GM19240 (cell line): ENCODE data around the gene DAZAP1.

Experiments used
- DNase-seq: peaks from one replicate; pipeline ENCODE4 v3.0.0; 2011; ENCODE audit warnings: low spot score; ENCODE audit not compliant: insufficient read length

Gene DAZAP1

DNA sequence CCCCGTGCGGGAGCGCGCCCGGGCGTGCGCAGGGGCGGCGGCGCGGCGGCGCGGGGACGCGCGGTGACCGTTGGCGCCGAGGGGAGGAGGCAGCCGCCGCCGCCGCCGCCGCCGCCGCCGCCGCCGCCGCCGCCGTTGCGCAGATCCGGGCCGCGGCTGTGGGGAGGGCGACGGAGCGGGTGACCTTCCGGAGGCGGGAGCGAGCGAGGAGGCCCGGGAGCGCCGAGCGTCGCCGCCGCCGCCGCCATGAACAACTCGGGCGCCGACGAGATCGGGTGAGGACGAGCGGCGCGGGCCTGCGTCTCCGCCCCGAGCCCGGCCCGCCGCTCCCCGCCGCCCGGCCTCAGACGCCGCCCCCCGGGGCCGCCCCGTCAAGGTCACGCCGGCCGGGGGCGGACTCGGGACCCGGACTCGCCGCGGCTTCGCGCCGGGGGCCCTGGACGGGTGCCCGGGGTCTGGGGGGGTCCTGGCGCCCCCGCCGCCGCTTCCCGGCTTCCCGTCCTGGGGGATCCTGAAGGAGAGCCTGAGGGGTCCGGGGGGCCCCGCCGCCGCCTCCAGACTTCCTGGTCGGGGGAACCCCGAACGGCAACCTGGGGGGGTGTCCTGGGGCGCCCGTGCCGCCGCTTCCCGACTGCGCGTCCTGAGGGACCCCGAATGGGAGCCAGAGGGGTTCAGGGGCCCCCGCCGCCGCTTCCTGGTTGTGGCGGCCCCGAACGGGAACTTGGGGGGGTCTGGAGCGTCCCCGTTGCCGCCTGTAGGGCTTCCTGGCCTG, at the start of gene DAZAP1:
TSS of gene DAZAP1 (plus strand) at position 59 of the 772 bp plus-strand sequence. CDS start at position 247, 188 bp downstream.
- DNase-seq, result no peak

- DNase-seq, result no peak
Observed at GRCh38 chr19:1360126-1360817, 47.1 kb upstream of the DAZAP1 start.

GRCh38 chr19:1360818-1361461, 46.4 kb upstream of the DAZAP1 start:
- no peak for DNase-seq

GRCh38 chr19:1361601-1362386, 45.6 kb upstream of the DAZAP1 start:
- no peak for DNase-seq

DNA sequence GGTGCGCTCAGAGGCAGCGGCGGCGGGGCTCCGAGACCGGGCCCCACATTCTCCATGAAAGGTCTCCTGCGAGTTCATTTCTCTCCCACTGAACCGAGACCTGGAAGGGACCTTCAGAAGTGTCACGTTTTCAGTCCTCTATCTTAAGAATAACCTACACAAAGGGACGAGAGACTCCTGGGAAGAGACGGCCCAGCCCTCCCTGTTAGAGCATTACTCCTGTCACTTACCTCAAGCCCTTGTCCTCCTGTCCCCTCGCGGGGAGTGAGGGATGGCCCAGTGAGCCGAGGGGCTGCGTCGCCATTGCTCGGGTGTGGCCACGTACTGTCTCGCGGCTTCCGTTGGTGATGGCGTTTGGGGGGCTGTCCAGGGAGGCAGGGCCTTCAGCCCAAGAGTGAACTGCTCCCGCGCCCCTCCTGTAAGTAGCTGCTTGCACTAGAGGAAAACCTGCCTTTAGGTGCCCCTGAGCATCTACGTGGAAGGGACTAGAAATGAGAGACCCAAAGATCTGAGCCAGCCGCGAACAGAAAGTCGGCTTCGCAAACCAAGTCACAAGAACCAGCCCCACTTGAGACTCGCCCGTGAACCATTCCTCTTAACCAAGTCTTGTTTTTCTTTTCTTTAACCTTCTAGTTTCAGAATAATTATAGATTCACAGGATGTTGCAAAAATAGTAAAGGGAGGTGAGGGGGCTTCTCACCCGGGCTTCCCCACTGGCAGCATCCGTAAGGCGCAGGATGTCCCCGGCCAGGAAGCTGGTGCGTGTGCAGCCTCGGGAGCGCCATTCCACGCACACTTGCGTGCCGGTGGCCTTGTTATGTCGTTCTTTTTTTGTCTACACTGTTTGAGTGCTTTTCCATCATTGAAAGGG, 44.8 kb upstream of the DAZAP1 start:
- DNase-seq, result no peak

DNA sequence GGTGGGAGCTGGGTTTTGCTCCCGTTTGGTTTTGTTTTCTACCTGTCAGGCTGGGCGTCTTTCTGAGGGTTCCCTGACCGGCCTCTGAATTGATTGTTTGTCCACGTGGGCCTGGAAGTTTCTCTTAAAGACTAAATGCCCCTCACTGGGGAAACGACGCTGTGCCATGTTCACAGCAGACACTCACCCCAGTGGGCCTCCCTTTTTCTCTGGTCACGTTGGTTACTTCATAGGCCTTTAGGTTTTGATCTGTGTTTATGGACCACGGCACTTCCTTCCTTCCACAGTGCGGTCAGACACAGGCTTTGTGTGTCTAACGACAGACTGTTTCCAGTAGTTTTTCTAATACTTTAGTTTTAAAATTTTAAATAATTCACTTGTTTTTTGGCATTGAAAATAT, 43.8 kb upstream of the DAZAP1 start:
- DNase-seq, result no peak

GRCh38 chr19:1364070-1364704, 43.2 kb upstream of the DAZAP1 start:
- DNase-seq, result no peak

DNA sequence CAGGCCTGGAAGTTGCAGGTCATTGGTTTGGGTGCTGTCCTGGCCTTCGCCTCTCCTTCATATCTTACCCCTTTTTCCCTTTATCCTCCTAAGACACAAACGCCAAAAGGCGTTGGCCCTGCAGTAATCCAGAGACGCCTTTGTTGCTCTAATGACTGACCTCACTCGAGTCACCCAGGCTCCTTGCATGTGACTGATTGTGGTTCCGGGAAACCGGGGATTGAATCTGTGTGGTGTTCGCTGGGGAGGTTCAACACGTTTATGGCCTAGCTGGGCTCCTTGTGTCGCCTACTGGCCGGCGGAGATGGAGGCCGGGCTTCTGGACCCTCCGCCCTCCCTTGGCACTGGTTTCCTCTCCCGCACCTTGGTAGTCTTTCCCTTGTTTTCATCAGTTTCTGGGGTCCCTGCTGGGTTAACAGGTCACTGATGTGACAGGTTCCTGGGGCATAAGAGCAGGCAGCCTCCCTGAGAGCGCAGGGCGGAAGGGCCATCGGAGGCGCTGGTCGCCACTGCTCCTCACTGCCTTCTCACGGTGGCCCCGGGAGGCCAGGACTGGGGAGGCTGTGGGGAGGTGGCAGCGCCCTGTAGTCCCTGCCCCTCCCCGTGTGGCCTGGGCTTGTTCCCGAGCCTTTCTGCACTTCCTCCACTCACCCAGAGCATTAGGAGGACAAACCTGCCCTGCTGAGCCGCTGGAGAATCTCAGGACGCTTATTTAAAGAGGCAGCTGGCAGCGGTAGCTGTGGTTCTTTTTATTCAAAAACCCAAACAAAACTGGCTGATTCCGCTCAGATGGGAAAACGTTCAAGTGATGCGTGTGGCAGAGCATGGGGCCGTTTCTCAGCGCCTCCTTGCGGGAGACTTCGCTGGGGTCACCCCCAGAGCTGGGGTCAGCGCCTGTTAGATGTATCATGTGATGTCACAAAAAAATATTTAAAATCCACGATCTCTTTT, 41.8 kb upstream of the DAZAP1 start:
- DNase-seq, result no peak

DNA sequence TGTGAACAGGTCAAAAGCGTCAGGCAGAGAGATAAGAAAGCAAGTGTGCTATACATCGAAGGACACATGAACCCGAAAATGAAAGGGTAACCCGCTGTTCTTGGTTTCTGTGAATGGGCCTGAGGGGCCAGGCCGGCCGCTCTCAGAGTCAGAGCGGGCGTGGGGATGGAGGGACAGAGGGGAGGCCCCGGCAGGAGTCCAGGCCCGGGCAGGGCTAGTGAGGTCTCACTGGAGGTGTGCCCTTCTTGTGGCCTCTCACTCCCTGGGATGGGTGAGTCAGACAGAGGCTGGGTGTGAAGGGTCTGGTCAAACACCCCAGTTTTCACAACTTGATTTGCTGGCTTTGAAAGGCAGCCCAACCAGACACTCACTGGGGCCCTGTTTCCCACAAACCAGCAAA, 41.1 kb upstream of the DAZAP1 start:
- no peak for DNase-seq

DNA sequence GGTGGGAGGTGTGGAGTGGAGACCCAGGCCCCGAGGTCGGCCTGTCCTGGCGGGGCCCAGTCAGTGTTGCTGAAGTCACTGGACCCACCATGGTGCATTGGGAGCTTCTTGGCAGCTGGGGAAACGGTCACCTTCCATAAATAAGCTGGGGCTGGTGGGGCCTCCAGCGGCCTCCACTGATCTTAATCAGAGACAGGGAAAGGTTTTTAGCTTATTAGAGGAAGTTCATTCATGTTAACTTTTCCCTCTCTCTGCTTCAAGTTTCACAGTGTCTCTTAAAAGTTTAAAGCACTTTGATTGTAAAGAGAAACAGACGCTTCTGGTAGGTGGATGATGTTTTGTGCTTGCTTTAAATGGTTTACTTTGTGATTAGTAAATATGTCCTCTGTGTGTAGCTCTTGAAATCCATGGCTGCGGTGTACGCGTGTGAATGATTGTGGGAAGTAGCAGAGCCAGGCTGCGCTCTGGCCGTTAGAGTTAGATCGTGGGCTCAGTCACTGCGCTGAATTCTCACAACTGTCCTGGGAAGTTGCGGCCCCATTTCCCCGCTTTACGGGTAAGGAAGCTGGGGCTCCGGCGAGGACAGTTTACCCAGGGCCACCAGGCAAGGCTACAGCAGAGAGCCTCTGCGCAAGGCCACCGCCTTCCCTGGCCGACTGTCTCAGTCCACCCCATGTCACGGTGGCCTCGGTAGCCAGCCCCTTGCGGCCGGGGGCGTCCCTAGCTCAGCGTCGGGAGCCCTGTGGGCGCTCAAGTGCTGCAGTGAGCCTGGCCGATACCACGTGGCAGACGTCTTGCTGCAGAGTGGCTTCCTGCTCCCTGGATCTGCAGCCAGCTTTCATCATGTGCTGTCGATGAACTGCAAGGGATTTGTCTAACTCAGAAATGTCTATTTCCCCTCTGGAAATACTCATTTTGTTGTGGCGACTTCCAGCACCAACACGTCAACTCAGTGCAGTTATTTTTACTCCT, 40.2 kb upstream of the DAZAP1 start:
- DNase-seq, result no peak

- no peak for DNase-seq
Observed at GRCh38 chr19:1369214-1369805, 38.1 kb upstream of the DAZAP1 start.

GRCh38 chr19:1370579-1371361, 36.6 kb upstream of the DAZAP1 start:
- no peak for DNase-seq

DNA sequence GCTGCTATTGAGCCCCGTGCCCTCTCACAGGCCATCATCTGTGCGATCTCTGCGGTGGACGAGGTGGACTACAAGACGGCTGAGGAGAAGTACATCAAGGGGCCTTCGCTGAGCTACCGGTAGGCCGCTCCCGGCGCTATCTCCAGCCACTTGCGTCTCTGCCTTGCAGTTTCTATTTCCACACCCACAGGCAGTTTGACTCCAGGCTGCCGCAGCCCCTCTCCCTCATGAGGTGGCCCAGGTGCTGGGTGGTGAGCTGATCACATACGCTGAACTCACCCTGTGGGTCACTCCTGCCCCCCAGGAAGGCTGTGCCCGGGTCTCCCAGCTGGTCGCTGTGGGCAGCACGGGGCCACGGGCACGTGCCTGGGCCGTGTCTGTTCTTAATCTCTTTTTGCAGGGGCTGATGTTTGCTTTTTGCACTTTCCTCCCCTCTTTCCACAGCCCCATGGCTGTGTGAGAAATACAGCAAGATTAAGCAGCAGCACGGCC, 34.3 kb upstream of the DAZAP1 start:
- DNase-seq, result no peak

GRCh38 chr19:1373534-1374249, 33.7 kb upstream of the DAZAP1 start:
- DNase-seq, result no peak

GRCh38 chr19:1374250-1374577, 33.2 kb upstream of the DAZAP1 start:
- DNase-seq, result no peak

- DNase-seq, result no peak
Observed at GRCh38 chr19:1376415-1376805, 31.0 kb upstream of the DAZAP1 start.
